ENCODE results near the gene CNIH3.
"Not testable (repeated sequence)": the region's sequence is repeated elsewhere in the genome, so short reads cannot be mapped to it uniquely, and the experiment has no call there.

The CNIH3 gene

GRCh38 chr1:224687465-224687864 lies 71.3 kb downstream of the CNIH3 start:
- DNase-seq (ENCODE audit: low spot score), result no peak

GRCh38 chr1:224689374-224689773 lies 73.3 kb downstream of the CNIH3 start:
- no peak for DNase-seq (ENCODE audit: low spot score)

- no peak for DNase-seq (ENCODE audit: low spot score)
Observed at GRCh38 chr1:224690576-224690975, 74.5 kb downstream of the CNIH3 start.

- DNase-seq (ENCODE audit: low spot score), result no peak
Observed at GRCh38 chr1:224691148-224691925, 75.2 kb downstream of the CNIH3 start.

GRCh38 chr1:224694969-224695368 lies 78.9 kb downstream of the CNIH3 start:
- no peak for DNase-seq (ENCODE audit: low spot score)

- no peak for DNase-seq (ENCODE audit: low spot score)
Observed at GRCh38 chr1:224696021-224696420, 79.9 kb downstream of the CNIH3 start.

GRCh38 chr1:224696891-224697765 lies 81.0 kb downstream of the CNIH3 start:
- DNase-seq (ENCODE audit: low spot score), result peak; percentile 62

- DNase-seq (ENCODE audit: low spot score), result no peak
Observed at GRCh38 chr1:224698015-224698451, 81.9 kb downstream of the CNIH3 start.

- DNase-seq (ENCODE audit: low spot score), result no peak
Observed at GRCh38 chr1:224700918-224701531, 84.9 kb downstream of the CNIH3 start.

- DNase-seq (ENCODE audit: low spot score), result no peak
Observed at GRCh38 chr1:224703702-224704101, 87.6 kb downstream of the CNIH3 start.

GRCh38 chr1:224704107-224704735 lies 88.1 kb downstream of the CNIH3 start:
- no peak for DNase-seq (ENCODE audit: low spot score)

- no peak for DNase-seq (ENCODE audit: low spot score)
Observed at GRCh38 chr1:224705578-224705977, 89.5 kb downstream of the CNIH3 start.

- DNase-seq (ENCODE audit: low spot score), result peak; percentile 44
Observed at GRCh38 chr1:224707843-224708725, 92.0 kb downstream of the CNIH3 start.

- DNase-seq (ENCODE audit: low spot score), result no peak
Observed at GRCh38 chr1:224710196-224710595, 94.1 kb downstream of the CNIH3 start.

GRCh38 chr1:224711231-224711756 lies 95.2 kb downstream of the CNIH3 start:
- DNase-seq (ENCODE audit: low spot score), result not testable (repeated sequence)

- no peak for DNase-seq (ENCODE audit: low spot score)
Observed at GRCh38 chr1:224711876-224712275, 95.8 kb downstream of the CNIH3 start.

- no peak for DNase-seq (ENCODE audit: low spot score)
Observed at GRCh38 chr1:224713228-224713627, 97.1 kb downstream of the CNIH3 start.

- no peak for DNase-seq (ENCODE audit: low spot score)
Observed at GRCh38 chr1:224714553-224714952, 98.4 kb downstream of the CNIH3 start.

GRCh38 chr1:224718470-224719053 lies 102.4 kb downstream of the CNIH3 start:
- DNase-seq (ENCODE audit: low spot score), result no peak

- no peak for DNase-seq (ENCODE audit: low spot score)
Observed at GRCh38 chr1:224719716-224720115, 103.6 kb downstream of the CNIH3 start.

Data from kidney tubule cell (primary cell).